GM23338 (cell line): ENCODE results near the gene TUBA4B.

ENCODE experiments used
- CREB1 ChIP-seq: fragments of 250-450 bp; sonication (Bioruptor Pico); IDR thresholded peaks from 2 replicates; pipeline ENCODE4 v1.5.0; 2020; ENCODE audit warnings: low read depth, mild to moderate bottlenecking, moderate library complexity
- EZH2 ChIP-seq: fragments of 200-600 bp; sonication (generic); IDR thresholded peaks from one replicate; pipeline ENCODE4 v1.8.0; 2017; ENCODE audit warnings: antibody characterized with exemption, mild to moderate bottlenecking, low read depth; ENCODE audit not compliant: unreplicated experiment
- EZH2phosphoT487 ChIP-seq: fragments of 200-600 bp; sonication (generic); IDR thresholded peaks from one replicate; pipeline ENCODE4 v1.8.1; 2018; ENCODE audit warnings: antibody characterized with exemption; ENCODE audit not compliant: unreplicated experiment
- NANOG ChIP-seq: IDR thresholded peaks from 2 replicates; pipeline ENCODE4 v1.6.1; 2016; ENCODE audit warnings: antibody characterized with exemption, borderline replicate concordance
- POLR2AphosphoS5 ChIP-seq: IDR thresholded peaks from 2 replicates; pipeline ENCODE4 v1.6.1; 2016; ENCODE audit warnings: antibody characterized with exemption, low read depth
- ZNF331 ChIP-seq: fragments of 250-450 bp; sonication (Bioruptor Pico); IDR thresholded peaks from 2 replicates; pipeline ENCODE4 v1.5.0; 2020; ENCODE audit warnings: low read depth, mild to moderate bottlenecking, moderate library complexity
- TF ChIP-seq, protein P1 (sequence below), 2 experiments: fragments of 200-600 bp in 1 of 2; sonication (generic) in 1 of 2; conservative IDR thresholded peaks; 2 replicates each; pipeline versions ENCODE4 v1.5.1 to v1.6.1; 2016 to 2017; ENCODE audit warnings: antibody characterized with exemption in 2 of 2, low read depth in 2 of 2, mild to moderate bottlenecking in 2 of 2, moderate library complexity in 1 of 2
- TF ChIP-seq, protein P2 (sequence below): IDR thresholded peaks from one replicate; pipeline ENCODE4 v1.6.1; 2018; ENCODE audit warnings: antibody characterized with exemption; ENCODE audit not compliant: unreplicated experiment

GRCh38 chr2:219287580-219288265 lies 34.7 kb downstream of the TUBA4B start:
- TF ChIP-seq, protein P1, sequence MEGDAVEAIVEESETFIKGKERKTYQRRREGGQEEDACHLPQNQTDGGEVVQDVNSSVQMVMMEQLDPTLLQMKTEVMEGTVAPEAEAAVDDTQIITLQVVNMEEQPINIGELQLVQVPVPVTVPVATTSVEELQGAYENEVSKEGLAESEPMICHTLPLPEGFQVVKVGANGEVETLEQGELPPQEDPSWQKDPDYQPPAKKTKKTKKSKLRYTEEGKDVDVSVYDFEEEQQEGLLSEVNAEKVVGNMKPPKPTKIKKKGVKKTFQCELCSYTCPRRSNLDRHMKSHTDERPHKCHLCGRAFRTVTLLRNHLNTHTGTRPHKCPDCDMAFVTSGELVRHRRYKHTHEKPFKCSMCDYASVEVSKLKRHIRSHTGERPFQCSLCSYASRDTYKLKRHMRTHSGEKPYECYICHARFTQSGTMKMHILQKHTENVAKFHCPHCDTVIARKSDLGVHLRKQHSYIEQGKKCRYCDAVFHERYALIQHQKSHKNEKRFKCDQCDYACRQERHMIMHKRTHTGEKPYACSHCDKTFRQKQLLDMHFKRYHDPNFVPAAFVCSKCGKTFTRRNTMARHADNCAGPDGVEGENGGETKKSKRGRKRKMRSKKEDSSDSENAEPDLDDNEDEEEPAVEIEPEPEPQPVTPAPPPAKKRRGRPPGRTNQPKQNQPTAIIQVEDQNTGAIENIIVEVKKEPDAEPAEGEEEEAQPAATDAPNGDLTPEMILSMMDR (conservative IDR thresholded peaks at IDR 0.05; ENCODE audit: low read depth in 2 of 2), result no peak
- TF ChIP-seq CREB1 (CRISPR knock-in tag), result no peak
- TF ChIP-seq, protein P2, sequence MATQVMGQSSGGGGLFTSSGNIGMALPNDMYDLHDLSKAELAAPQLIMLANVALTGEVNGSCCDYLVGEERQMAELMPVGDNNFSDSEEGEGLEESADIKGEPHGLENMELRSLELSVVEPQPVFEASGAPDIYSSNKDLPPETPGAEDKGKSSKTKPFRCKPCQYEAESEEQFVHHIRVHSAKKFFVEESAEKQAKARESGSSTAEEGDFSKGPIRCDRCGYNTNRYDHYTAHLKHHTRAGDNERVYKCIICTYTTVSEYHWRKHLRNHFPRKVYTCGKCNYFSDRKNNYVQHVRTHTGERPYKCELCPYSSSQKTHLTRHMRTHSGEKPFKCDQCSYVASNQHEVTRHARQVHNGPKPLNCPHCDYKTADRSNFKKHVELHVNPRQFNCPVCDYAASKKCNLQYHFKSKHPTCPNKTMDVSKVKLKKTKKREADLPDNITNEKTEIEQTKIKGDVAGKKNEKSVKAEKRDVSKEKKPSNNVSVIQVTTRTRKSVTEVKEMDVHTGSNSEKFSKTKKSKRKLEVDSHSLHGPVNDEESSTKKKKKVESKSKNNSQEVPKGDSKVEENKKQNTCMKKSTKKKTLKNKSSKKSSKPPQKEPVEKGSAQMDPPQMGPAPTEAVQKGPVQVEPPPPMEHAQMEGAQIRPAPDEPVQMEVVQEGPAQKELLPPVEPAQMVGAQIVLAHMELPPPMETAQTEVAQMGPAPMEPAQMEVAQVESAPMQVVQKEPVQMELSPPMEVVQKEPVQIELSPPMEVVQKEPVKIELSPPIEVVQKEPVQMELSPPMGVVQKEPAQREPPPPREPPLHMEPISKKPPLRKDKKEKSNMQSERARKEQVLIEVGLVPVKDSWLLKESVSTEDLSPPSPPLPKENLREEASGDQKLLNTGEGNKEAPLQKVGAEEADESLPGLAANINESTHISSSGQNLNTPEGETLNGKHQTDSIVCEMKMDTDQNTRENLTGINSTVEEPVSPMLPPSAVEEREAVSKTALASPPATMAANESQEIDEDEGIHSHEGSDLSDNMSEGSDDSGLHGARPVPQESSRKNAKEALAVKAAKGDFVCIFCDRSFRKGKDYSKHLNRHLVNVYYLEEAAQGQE, result no peak
- no peak for TF ChIP-seq EZH2phosphoT487
- no peak for TF ChIP-seq EZH2
- no peak for TF ChIP-seq POLR2AphosphoS5
- TF ChIP-seq NANOG, result no peak
- no peak for TF ChIP-seq ZNF331 (CRISPR knock-in tag)
